Kidney capillary endothelial cell (primary cell): Measurements from ENCODE around the gene CDR2L.
A peak's percentile ranks its signal among the peaks of the same experiment; 100 is the strongest.
"Not testable (repeated sequence)": the region's sequence is repeated elsewhere in the genome, so short reads cannot be mapped to it uniquely, and the experiment has no call there.

Source experiments
- DNase-seq: peaks from one replicate; pipeline ENCODE4 v3.0.0-alpha.2; 2018; ENCODE audit warnings: low spot score

The CDR2L gene

DNA sequence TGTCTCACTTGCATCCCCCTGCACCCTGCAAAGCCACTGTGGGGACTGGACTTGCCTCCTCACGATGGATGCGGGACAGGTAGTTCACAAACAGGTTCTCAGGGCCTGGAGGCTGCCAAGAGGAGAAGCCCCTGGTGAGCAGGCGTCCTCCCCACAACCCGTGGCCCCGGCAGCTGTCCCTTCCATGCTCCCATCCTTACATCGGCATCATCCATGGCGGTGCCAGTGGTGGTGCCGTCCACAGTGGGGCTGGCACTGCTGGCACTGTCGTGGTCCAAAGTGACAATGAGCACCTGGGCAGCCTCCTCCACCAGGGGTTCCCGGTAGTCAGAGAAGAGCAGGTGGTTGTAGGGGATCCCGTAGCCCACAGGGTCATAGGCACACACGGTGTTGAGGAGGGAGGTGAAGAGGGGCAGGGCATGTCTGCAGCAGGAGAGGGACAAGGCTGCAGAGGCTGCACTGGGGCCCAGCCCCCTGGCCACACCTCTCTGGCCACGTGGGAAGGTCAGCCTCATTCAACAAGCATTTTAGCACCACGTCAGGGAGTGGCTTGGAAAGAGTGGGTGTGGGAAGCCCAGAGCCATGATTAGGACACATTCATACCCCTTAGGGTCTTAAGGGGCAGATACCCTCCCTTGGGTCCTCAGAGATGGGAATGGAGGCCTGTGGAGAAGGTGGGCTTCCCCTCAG lies 27.5 kb upstream of the CDR2L start:
- no peak for DNase-seq

- no peak for DNase-seq
These were observed 26.7 kb upstream of the CDR2L start for GRCh38 chr17:74960570-74961342.

DNA sequence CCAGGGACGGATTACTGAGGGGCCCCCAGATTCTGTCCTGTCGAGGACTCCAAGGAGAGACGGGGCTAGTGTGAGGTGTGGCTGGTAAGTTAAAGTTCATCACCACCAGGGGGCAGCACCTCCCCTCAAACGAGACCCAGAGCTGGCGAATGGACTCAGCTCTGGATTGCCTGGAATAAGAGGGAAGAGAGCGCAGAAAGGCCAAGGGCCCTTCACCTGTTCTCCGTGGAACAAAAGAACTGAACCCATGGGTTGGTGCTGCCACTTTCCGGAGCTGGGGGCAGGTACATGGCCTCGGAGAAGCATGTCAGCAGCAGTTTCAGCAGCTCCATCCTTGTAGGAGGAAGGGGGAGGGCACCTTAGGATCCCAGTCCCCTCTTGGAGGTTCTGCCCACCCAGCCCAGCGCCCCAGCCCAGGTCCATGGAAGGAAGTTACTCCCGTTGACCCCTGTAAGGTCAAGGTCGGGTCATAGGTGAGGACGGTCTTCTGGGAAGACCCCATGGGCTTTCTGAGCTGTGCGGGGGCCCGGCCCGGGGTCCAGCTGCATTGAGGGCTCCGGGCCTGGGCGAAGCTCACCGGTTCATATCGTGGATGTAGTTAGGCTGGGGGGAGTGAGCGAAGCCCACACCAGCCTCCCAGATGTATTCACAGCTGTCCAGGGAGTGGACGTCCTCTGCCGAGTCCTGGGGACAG lies 25.6 kb upstream of the CDR2L start:
- peak; percentile 66 for DNase-seq

DNA sequence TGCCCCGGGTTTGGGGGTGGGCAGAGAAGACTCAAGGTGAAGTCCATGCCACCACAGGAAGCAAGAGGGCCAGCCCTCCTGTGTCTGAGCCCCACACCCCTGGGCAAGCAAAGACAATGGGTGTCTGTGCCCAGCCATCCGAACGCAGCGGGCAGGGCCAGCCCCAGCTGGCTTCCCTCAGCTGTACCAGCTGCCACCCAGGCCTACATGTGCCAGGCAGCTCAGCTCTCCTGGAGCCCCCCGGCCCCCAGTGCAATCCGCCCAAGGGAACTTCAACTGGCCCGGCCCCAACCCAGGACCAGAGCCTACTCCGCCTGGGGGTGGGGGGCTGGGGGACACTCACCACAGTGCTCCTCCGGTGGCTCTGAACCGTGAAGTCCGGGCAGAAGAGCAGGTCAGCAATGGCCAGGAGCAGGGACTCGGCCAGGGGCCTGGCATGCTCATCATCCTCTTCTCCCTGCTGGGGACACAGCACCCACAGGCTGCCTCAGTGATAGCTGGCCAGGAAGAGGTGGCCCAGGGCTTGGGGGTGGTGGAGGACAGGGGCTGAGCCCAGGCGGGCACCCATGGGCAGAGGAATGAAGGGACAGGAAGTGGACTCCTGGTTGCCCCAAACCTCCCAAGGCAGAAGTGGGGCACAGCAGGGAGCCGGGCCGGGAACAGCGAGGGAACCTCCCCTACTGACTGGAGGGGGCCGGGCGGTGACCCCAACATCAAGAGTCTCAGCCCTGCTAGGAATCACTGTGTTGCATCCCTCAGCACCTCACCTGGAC lies 24.6 kb upstream of the CDR2L start:
- no peak for DNase-seq

DNA sequence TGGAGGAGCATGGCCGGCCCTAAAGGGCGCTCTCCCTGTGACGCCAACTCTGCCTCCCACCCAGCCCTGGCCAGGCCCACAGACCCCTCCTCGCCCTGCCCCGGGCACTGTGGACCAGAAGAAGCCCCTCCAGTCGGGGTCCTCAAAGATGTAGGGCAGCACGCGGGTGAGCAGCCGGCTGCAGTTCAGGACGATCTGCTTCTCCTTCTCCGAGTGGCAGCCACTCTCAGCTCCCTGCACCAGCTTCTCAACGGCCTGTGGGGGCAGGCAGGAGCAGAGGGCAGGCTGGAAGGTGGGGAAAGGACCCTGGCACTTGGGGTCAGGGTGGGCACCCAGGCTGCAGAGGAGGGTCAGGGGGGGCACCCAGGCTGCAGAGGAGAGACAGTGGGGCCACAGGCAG lies 23.8 kb upstream of the CDR2L start:
- no peak for DNase-seq

DNA sequence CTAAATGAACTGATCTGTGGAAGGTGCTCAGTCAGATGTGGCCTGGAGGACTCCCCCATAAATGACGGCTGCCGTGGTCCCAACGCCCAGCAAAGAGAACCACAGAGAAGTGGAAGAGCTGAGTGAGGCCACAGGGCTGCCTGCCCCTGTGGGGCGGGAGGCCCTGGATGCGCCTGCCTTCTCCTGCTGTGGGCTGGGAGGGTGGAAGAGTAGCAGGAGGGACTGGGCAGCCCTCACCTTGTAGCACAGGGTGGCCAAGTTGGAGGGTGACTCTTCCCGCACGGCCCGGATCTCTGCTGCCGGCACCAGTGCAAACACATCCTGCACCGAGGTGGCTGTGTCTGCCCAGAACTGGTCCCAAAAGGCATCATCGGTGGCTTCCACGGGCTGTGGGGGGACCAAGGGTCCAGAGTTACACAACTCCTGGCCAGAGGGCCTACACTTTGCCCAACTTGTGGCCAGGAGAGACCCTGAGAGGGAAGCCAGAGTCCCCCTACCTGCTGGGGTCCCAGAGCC lies 23.1 kb upstream of the CDR2L start:
- no peak for DNase-seq

GRCh38 chr17:74964988-74965622 lies 22.3 kb upstream of the CDR2L start:
- no peak for DNase-seq

DNA sequence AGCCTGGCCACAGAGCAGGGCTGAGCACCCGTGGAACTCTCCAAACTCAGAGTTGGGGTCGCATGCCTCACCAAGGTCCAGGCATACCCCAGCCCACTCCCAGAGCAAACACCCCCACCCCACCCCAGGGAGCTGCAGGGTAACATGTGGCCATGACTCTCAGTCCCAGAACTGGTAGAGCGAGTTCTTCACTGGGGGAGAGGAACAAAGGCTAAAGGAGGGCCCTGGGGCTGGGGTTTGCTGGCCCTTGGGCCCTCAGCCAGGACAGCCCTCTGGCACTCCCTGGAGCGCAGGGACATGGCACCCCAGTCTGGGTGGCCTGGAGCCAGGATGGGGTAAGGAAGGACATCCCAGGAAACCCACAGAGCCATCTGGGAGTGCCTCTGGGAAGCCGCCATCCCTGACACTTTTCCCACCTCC lies 19.1 kb upstream of the CDR2L start:
- DNase-seq = no peak

DNA sequence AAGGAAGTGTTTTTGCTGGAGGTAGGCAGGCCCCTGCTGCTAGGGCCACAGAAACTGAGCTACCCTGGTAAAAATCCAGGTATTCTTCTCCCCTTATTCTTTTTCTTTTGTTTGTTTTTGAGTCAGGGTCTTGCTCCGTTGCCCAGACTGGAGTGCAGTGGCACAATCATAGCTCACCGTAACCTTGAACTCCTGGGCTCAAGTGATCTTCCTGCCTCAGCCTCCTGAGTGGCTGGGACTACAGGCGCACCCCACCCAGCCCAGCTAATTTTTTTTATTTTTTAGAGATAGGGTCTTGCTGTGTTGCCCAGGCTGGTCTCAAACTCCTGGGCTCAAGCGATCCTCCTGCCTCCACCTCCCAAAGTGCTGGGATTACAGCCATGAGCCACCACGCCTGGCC lies 17.9 kb upstream of the CDR2L start:
- not testable (repeated sequence) for DNase-seq

DNA sequence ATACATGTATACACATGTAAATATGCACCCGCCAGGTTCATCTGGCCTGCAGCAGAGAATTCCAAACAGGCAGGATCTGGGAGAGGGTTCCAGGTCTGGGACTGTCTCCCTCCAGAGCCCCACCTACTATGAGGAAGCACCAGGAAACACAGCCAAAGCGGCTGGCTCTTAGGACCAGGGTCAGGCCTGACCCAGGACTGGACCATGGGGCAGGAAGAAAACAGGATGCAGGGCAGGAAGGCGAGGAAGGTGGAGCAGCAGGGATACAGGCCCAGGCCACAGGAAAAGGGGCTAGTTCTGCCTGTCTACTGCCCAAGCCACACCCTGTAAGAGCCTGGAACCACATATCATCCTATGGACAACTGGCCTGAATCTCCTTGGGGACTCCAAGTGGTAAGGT lies 17.0 kb upstream of the CDR2L start:
- no peak for DNase-seq

DNA sequence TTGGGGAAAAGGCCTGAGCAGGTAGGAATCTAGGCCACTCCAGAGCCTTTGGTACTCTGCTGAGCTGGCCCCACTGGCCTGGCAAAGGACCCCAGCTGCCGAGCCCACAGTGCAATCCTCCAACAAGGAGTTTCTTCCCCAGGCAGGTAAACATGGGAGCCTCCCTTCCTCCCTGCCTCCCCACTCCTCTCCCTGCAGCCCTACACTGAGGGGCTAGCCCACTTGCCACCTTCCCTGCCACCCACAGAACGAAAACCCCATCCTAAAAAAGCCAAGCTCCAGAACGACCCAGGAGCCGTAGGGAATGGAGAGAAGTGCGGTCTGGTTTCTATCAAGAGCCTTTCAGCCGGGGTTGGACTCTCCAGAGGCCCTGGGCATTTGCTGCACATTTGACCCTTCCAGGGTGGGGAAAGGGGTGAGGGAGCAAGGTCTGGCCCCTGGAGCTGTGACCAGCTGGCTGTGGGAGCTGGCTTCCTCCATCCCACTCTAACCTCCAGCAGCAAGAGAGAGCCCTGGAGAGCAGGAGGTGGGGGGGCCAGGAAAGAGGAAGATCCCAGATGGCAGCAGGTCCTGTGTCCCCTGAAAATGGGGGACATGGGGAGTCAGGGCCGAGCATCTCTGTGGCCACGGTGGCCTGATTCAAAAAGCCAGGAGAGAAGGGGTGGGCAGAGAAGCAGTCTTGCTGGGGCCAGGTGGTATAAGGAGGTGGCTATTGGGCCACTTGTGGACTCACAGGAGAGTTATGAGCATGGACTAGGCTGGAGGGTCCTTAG lies 16.2 kb upstream of the CDR2L start:
- DNase-seq = no peak

DNA sequence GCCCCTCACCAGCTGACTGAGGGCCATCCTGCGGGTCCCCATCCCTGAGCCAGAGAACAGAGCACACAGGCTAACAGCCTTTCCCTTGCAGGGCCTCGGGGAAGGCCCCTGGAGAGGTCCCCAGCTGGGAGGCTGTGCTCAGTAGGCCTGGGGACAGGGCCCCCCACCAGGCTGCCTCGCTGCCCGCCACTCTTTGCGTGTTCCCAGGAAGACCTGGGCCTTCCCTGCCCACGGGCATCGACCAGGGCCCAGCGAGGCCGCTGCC lies 15.7 kb upstream of the CDR2L start:
- DNase-seq = no peak

DNA sequence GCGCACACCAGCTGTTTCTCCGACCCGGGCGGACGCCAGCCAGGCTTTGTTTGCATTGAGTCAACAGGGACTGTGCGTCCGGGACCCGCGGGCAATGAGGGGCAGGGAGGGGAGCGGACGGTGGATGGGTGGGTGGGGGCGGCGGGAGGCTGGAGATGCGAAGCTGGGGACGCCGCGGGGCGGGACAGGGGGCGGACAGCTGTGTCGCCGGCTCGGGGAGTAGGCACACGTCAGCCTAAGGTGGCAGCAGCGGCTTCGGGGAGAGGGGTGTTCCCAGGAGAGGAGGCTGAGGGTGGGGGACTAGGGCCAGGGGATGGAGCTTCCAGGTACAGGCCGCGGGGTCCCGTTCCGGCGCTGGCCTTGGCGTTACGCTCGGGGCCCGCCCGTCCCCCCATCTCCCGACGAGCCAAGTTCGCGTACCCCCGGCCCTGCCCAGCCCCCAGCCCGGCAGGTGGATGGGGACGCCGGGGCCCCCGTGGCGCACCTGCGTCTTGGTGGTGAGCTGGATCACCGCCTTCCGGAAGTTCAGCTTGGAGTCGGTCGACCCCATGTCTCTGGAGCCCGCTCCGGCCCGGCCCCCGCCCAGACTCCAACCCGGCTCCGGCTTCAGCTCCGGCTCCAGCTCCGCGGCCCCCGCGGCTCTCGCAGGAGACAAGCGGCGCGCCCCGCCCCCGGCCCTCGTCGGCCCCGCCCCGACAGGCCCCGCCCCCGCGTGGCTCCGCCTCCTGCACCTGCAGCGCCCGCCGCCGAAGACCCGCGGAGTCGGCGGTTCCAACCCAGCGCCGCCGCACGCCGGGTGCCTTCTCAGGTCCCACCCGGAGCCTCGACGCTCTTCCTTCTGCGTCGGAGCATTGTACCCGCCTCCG lies 15.1 kb upstream of the CDR2L start, which contains the start of gene HID1:
TSS of gene HID1 (minus strand) at position 653 of the 866 bp plus-strand sequence. CDS start at position 550, 103 bp downstream.
- peak; percentile 50 for DNase-seq

GRCh38 chr17:74972973-74973328 lies 14.5 kb upstream of the CDR2L start:
- DNase-seq = no peak

GRCh38 chr17:74975943-74976342 lies 11.5 kb upstream of the CDR2L start:
- DNase-seq = no peak

- DNase-seq = no peak
These were observed 9.6 kb upstream of the CDR2L start for GRCh38 chr17:74977802-74978201.

DNA sequence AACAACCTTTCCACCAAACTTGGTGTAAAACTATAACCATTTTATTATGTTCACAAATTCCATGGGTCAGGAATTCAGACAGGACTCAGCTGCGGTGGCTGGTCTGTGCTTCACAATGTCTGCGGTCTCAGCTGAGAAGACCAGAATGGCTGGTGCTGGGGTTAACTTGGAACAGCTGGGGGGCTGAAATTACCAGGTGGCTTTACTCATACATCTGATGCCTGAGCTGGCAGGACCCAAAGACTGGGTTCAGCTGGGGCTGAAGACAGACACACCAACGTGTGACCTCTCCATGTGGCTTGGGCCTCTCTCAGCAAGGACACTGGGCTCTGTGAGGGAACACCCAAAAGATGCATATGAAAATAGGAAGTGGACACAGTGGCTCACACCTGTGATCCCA lies 9.2 kb upstream of the CDR2L start:
- DNase-seq = no peak

DNA sequence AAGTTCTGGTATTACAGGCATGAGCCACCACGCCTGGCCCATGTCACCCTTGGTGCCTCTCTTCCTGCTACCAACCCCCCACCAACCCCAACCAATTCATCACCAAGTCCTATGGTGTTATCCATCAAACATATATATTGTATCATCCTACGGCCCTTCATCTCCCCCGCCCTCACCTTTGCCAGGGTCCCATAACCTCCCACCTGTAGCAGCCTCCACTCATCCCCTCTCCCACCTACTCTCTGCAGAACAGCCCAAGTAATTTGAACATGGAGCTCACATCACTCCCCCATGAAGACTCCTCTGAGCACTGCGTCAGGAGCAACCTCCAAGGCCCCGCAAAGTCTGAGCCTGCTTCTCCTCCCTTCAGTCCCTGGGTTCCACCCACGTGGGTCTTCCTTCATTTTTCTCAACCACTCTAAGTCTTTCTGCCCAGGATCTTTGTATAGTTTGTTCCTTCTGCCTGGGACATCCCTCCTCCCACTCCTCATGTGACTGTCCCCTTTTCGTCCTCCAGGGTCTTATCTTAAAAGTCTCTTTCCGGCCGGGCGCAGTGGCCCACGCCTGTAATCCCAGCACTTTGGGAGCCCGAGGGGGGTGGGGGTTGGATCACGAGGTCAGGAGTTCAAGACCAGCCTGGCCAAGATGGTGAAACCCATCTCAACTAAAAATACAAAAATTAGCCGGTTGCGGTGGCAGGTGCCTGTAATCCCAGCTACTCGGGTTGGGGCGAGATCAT lies 7.9 kb upstream of the CDR2L start:
- no peak for DNase-seq

DNA sequence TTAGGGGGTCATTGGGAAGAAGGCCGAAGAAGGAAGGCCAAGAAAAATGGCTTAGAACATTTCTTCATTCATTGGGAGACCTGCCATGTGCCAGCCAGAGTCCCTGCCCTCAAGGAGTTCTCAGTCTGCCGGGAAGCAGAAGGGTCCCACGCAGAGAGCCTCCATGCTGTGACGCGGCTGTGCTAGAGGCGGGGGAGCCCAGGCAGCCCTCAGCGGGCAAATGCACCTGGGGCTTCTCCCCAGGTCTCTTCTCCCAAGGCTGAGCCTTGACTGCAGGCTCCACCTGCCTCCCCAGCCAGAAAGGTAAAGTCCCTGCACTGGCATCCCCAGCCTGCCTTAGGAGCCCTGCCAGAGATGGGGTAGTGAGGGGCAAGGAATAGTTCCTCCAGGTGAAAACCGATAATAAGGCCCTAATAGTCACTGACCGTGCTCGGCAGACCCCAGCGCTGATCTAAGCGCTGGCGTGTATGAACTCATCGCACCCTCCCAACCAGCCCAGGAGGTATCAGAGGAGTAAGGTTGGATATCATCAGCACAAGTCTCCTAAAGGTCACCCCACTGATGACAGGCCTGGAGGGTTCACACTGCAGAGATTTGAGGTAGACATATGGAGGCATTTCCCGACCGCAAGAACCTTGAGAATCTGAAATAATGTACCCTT lies 6.0 kb upstream of the CDR2L start:
- DNase-seq = no peak
